H9 (cell line): ENCODE results near the gene UCK1. TPM values are rescaled to one million over a fixed set of nuclear protein-coding genes. Genes with fewer than 3 reads are reported as not detected.
A peak's percentile ranks its signal among the peaks of the same experiment; 100 is the strongest.

ENCODE experiments used
- DNase-seq: peaks from one replicate; pipeline ENCODE4 v3.0.0-alpha.2; 2017
- H2AFZ ChIP-seq: one replicate; pipeline ENCODE4 v1.6.1; 2013; ENCODE audit warnings: mild to moderate bottlenecking, low read length, control low read depth, moderate library complexity
- H2AK5ac ChIP-seq: 2 replicates; pipeline ENCODE4 v1.6.1; 2013; ENCODE audit warnings: low read length, control low read depth, mixed read lengths; ENCODE audit not compliant: insufficient read length
- H2BK120ac ChIP-seq: one replicate; pipeline ENCODE4 v1.6.1; 2013; ENCODE audit warnings: low read depth, mild to moderate bottlenecking, low read length, control low read depth, inconsistent platforms; ENCODE audit not compliant: poor library complexity, severe bottlenecking
- H2BK12ac ChIP-seq: 2 replicates; pipeline ENCODE4 v1.6.1; 2013; ENCODE audit warnings: low read length, control low read depth, mixed read lengths, low read depth; ENCODE audit not compliant: insufficient read length
- H2BK15ac ChIP-seq: 2 replicates; pipeline ENCODE4 v1.6.1; 2013; ENCODE audit warnings: low read depth, low read length, control low read depth
- H2BK20ac ChIP-seq: one replicate; pipeline ENCODE4 v1.6.1; 2013; ENCODE audit warnings: low read depth, mild to moderate bottlenecking, low read length, control low read depth, inconsistent platforms; ENCODE audit not compliant: poor library complexity, severe bottlenecking
- H2BK5ac ChIP-seq: 2 replicates; pipeline ENCODE4 v1.6.1; 2013; ENCODE audit warnings: low read length, control low read depth, mixed read lengths; ENCODE audit not compliant: insufficient read length
- H3K14ac ChIP-seq: 2 replicates; pipeline ENCODE4 v1.6.1; 2013; ENCODE audit warnings: low read length, control low read depth; ENCODE audit not compliant: insufficient read depth
- H3K18ac ChIP-seq: 2 replicates; pipeline ENCODE4 v1.6.1; 2013; ENCODE audit warnings: low read depth, mild to moderate bottlenecking, mixed read lengths, low read length, control low read depth; ENCODE audit not compliant: insufficient read length
- H3K23ac ChIP-seq: 2 replicates; pipeline ENCODE4 v1.6.1; 2013; ENCODE audit warnings: low read length, control low read depth, mixed read lengths, low read depth; ENCODE audit not compliant: insufficient read length
- H3K23me2 ChIP-seq: 2 replicates; pipeline ENCODE4 v1.6.1; 2013; ENCODE audit warnings: low read depth, mild to moderate bottlenecking, mixed read lengths, low read length, control low read depth; ENCODE audit not compliant: insufficient read length, poor library complexity, severe bottlenecking
- H3K27ac ChIP-seq: 2 replicates; pipeline ENCODE4 v1.5.1; 2013; ENCODE audit warnings: low read length, control low read depth, mixed read lengths, low read depth; ENCODE audit not compliant: insufficient read length
- H3K27me3 ChIP-seq: 2 replicates; pipeline ENCODE4 v1.6.1; 2013; ENCODE audit warnings: low read length, control low read depth, inconsistent platforms; ENCODE audit not compliant: insufficient read depth
- H3K4ac ChIP-seq: 2 replicates; pipeline ENCODE4 v1.6.1; 2013; ENCODE audit warnings: low read depth, mild to moderate bottlenecking, control low read depth, inconsistent platforms, low read length, moderate library complexity
- H3K4me1 ChIP-seq: 2 replicates; pipeline ENCODE4 v1.6.1; 2013; ENCODE audit warnings: low read length, control low read depth, inconsistent platforms; ENCODE audit not compliant: insufficient read depth
- H3K4me2 ChIP-seq: 2 replicates; pipeline ENCODE4 v1.6.1; 2013; ENCODE audit warnings: low read length, control low read depth, mixed read lengths; ENCODE audit not compliant: insufficient read length, insufficient read depth
- H3K56ac ChIP-seq: 2 replicates; pipeline ENCODE4 v1.6.1; 2013; ENCODE audit warnings: low read depth, mild to moderate bottlenecking, mixed read lengths, low read length, control low read depth; ENCODE audit not compliant: insufficient read length
- H3K79me1 ChIP-seq: 2 replicates; pipeline ENCODE4 v1.6.1; 2013; ENCODE audit warnings: low read depth, mild to moderate bottlenecking, moderate library complexity, low read length, control low read depth, inconsistent platforms; ENCODE audit not compliant: insufficient read depth, poor library complexity, severe bottlenecking
- H3K79me2 ChIP-seq: 2 replicates; pipeline ENCODE4 v1.6.1; 2013; ENCODE audit warnings: low read length, control low read depth, inconsistent platforms; ENCODE audit not compliant: insufficient read depth
- H3K9ac ChIP-seq: 2 replicates; pipeline ENCODE4 v1.6.1; 2013; ENCODE audit warnings: low read length, control low read depth, mixed read lengths; ENCODE audit not compliant: insufficient read length; ENCODE audit errors: extremely low read depth
- H3K9me3 ChIP-seq: one replicate; pipeline ENCODE4 v1.6.1; 2013; ENCODE audit warnings: low read depth, low read length, inconsistent platforms; ENCODE audit not compliant: control insufficient read depth
- H3T11ph ChIP-seq: one replicate; pipeline ENCODE4 v1.6.1; 2013; ENCODE audit warnings: mild to moderate bottlenecking, low read length, control low read depth, inconsistent platforms
- H4K20me1 ChIP-seq: one replicate; pipeline ENCODE4 v1.6.1; 2013; ENCODE audit not compliant: control insufficient read depth, insufficient read length, insufficient read depth
- H4K5ac ChIP-seq: 2 replicates; pipeline ENCODE4 v1.6.1; 2013; ENCODE audit warnings: low read depth, mild to moderate bottlenecking, mixed read lengths, low read length, control low read depth; ENCODE audit not compliant: insufficient read length
- H4K8ac ChIP-seq: replicated peaks from 2 replicates; pipeline ENCODE4 v1.6.1; 2013; ENCODE audit warnings: low read length, control low read depth, mixed read lengths, low read depth; ENCODE audit not compliant: insufficient read length
- H4K91ac ChIP-seq: 2 replicates; pipeline ENCODE4 v1.6.1; 2013; ENCODE audit warnings: low read depth, mild to moderate bottlenecking, moderate library complexity, mixed read lengths, low read length, control low read depth; ENCODE audit not compliant: insufficient read length
- H3K27ac Mint-ChIP-seq, 3 experiments: 2 replicates in 2 of 3; 3 replicates in 1 of 3; pipeline ENCODE4 v1.8.0; 2020 to 2021; ENCODE audit warnings: mixed read lengths in 3 of 3, mild to moderate bottlenecking in 1 of 3, moderate library complexity in 1 of 3
- H3K27me3 Mint-ChIP-seq: 2 replicates; pipeline ENCODE4 v1.8.0; 2021; ENCODE audit warnings: low read depth, mild to moderate bottlenecking, moderate library complexity, mixed read lengths
- H3K36me3 Mint-ChIP-seq, 3 experiments: 2 replicates in 2 of 3; 3 replicates in 1 of 3; pipeline ENCODE4 v1.8.0; 2020 to 2021; ENCODE audit warnings: low read depth in 3 of 3, mixed read lengths in 3 of 3; ENCODE audit not compliant: insufficient read depth in 1 of 3
- H3K4me1 Mint-ChIP-seq, 2 experiments: 2 replicates each; pipeline ENCODE4 v1.8.0; 2020; ENCODE audit warnings: mixed read lengths in 2 of 2
- H3K4me3 Mint-ChIP-seq, 2 experiments: 2 replicates in 1 of 2; 3 replicates in 1 of 2; pipeline ENCODE4 v1.8.0; 2020 to 2021; ENCODE audit warnings: mild to moderate bottlenecking in 2 of 2, mixed read lengths in 2 of 2, moderate library complexity in 1 of 2
- H3K9me3 Mint-ChIP-seq, 2 experiments: 2 replicates in 1 of 2; 3 replicates in 1 of 2; pipeline ENCODE4 v1.8.0; 2020; ENCODE audit warnings: mild to moderate bottlenecking in 2 of 2, mixed read lengths in 2 of 2, moderate library complexity in 1 of 2
- CTCF ChIP-seq: fragments of 200-600 bp; sonication (generic); conservative IDR thresholded peaks from 3 replicates; pipeline ENCODE4 v1.8.0; 2021; ENCODE audit warnings: antibody characterized with exemption, mild to moderate bottlenecking
- WGBS: extraction: QIAGEN DNeasy Blood & Tissue Kit; methylation state at CpG from one replicate; pipeline ENCODE4 v1.1.7; 2013; ENCODE audit warnings: missing lambda C conversion rate, low lambda C conversion rate, mixed read lengths; ENCODE audit not compliant: insufficient read length; ENCODE audit errors: extremely low coverage; 5-methylcytosine and 5-hydroxymethylcytosine counted together
- total RNA-seq: library from RNA; stranded (reverse); gene quantifications from 2 replicates; pipeline ENCODE4 v1.2.1, GENCODE V29; 2021

UCK1 gene
- total RNA-seq, 1 experiment from 2014 or later = 54.2 TPM

- peaks cover 5% of the 10 kb centered on the region for H3K9me3 ChIP-seq
- H2AK5ac ChIP-seq = no peak within 1 kb of the TSS
- H4K20me1 ChIP-seq = no peaks in the 10 kb centered on the region
- DNase-seq = no peak
- no peaks in the 10 kb centered on the region for H3K79me2 ChIP-seq
- H2BK12ac ChIP-seq = no peak within 1 kb of the TSS
- H3K23ac ChIP-seq = no peak within 1 kb of the TSS
- no peak within 1 kb of the TSS for H2AFZ ChIP-seq
- H3K79me1 ChIP-seq = no peaks in the 10 kb centered on the region
- H3K27ac ChIP-seq = no peak within 1 kb of the TSS
- WGBS = no CpG with 5 or more reads among the region's 50 CpGs
- no peaks in the 10 kb centered on the region for H3K4me1 ChIP-seq
- Mint-ChIP-seq H3K4me1 (no peaks in the 10 kb centered on the region), H3K27ac (no peak within 1 kb of the TSS), H3K27me3 (peaks cover 48% of the 10 kb centered on the region), H3K9me3 (peaks cover 57 to 60% of the 10 kb centered on the region in 2 experiments), H3K36me3 (peaks cover 9 to 39% (median 24%) of the 10 kb centered on the region in 3 experiments), H3K4me3 (peak within 1 kb of the TSS in 1 of 2 experiments; percentile 63; a peak in 2 of 5 replicates)
- no peaks in the 10 kb centered on the region; the same call in 1 of the 2 replicates for H3K27me3 ChIP-seq
- no peak within 1 kb of the TSS for H2BK120ac ChIP-seq
- no peak within 1 kb of the TSS for H3K18ac ChIP-seq
- no peak within 1 kb of the TSS for H3T11ph ChIP-seq
- H4K8ac ChIP-seq = no peak within 1 kb of the TSS
- no peak within 1 kb of the TSS for H2BK5ac ChIP-seq
- H2BK20ac ChIP-seq = no peak within 1 kb of the TSS
- no peak within 1 kb of the TSS for H2BK15ac ChIP-seq
- no peak within 1 kb of the TSS for H3K56ac ChIP-seq
- peaks cover 7% of the 10 kb centered on the region for H3K23me2 ChIP-seq
- H4K5ac ChIP-seq = no peak within 1 kb of the TSS
- H3K4ac ChIP-seq = no peak within 1 kb of the TSS
- H4K91ac ChIP-seq = no peak within 1 kb of the TSS
- H3K14ac ChIP-seq = no peak within 1 kb of the TSS
- TF ChIP-seq CTCF = no peak
- no peak within 1 kb of the TSS for H3K9ac ChIP-seq
- H3K4me2 ChIP-seq = peak within 1 kb of the TSS; percentile 24
These were observed 14.1 kb upstream of the UCK1 start, which contains the start of gene PRRT1B for GRCh38 chr9:131545003-131545785. TSS of gene PRRT1B (plus strand) at chr9:131545523. CDS start at chr9:131545616, 93 bp downstream.
